ENCODE measurements around the gene AAR2.

AAR2 gene

GRCh38 chr20:36206068-36206467 is 30.2 kb upstream of the AAR2 start:
- H3K4me2 ChIP-seq (ENCODE audit: low read length), result no peak overlapping the region
- no peaks in the 10 kb centered on the region for H3K4me1 ChIP-seq (ENCODE audit: control insufficient read depth, insufficient read depth, low read length)
- H3K4me3 ChIP-seq (ENCODE audit: low read length), result no peak overlapping the region
- no peaks in the 10 kb centered on the region for H3K27me3 ChIP-seq (ENCODE audit: control insufficient read depth, insufficient read depth, low read length)
- peaks cover 7% of the 10 kb centered on the region for H3K36me3 ChIP-seq (ENCODE audit: insufficient read depth, low read length)
- H3K9ac ChIP-seq (ENCODE audit: low read depth, low read length), result no peak overlapping the region
- H3K9me3 ChIP-seq (replicated peaks; ENCODE audit: low read length), result no peaks in the 10 kb centered on the region

GRCh38 chr20:36206641-36207040 is 29.6 kb upstream of the AAR2 start:
- no peaks in the 10 kb centered on the region for H3K4me1 ChIP-seq (ENCODE audit: control insufficient read depth, insufficient read depth, low read length)
- H3K9ac ChIP-seq (ENCODE audit: low read depth, low read length), result no peak overlapping the region
- H3K9me3 ChIP-seq (replicated peaks; ENCODE audit: low read length), result no peaks in the 10 kb centered on the region
- H3K36me3 ChIP-seq (ENCODE audit: insufficient read depth, low read length), result peaks cover 7% of the 10 kb centered on the region
- H3K4me2 ChIP-seq (ENCODE audit: low read length), result no peak overlapping the region
- H3K27me3 ChIP-seq (ENCODE audit: control insufficient read depth, insufficient read depth, low read length), result no peaks in the 10 kb centered on the region
- no peak overlapping the region for H3K4me3 ChIP-seq (ENCODE audit: low read length)

GRCh38 chr20:36207602-36208001 is 28.7 kb upstream of the AAR2 start:
- H3K9me3 ChIP-seq (replicated peaks; ENCODE audit: low read length), result no peaks in the 10 kb centered on the region
- no peaks in the 10 kb centered on the region for H3K4me1 ChIP-seq (ENCODE audit: control insufficient read depth, insufficient read depth, low read length)
- H3K4me2 ChIP-seq (ENCODE audit: low read length), result no peak overlapping the region
- no peaks in the 10 kb centered on the region for H3K27me3 ChIP-seq (ENCODE audit: control insufficient read depth, insufficient read depth, low read length)
- no peak overlapping the region for H3K4me3 ChIP-seq (ENCODE audit: low read length)
- H3K36me3 ChIP-seq (ENCODE audit: insufficient read depth, low read length), result peaks cover 7% of the 10 kb centered on the region
- H3K9ac ChIP-seq (ENCODE audit: low read depth, low read length), result no peak overlapping the region

GRCh38 chr20:36208257-36208656 is 28.0 kb upstream of the AAR2 start:
- no peaks in the 10 kb centered on the region for H3K27me3 ChIP-seq (ENCODE audit: control insufficient read depth, insufficient read depth, low read length)
- H3K4me3 ChIP-seq (ENCODE audit: low read length), result no peak overlapping the region
- H3K9me3 ChIP-seq (replicated peaks; ENCODE audit: low read length), result no peaks in the 10 kb centered on the region
- H3K4me1 ChIP-seq (ENCODE audit: control insufficient read depth, insufficient read depth, low read length), result no peaks in the 10 kb centered on the region
- H3K36me3 ChIP-seq (ENCODE audit: insufficient read depth, low read length), result peaks cover 7% of the 10 kb centered on the region
- no peak overlapping the region for H3K9ac ChIP-seq (ENCODE audit: low read depth, low read length)
- H3K4me2 ChIP-seq (ENCODE audit: low read length), result no peak overlapping the region

- Histone ChIP-seq H3K9ac (ENCODE audit: low read depth, low read length) (no peak overlapping the region), H3K36me3 (ENCODE audit: insufficient read depth, low read length) (peaks cover 7% of the 10 kb centered on the region), H3K4me2 (ENCODE audit: low read length) (no peak overlapping the region), H3K27me3 (ENCODE audit: control insufficient read depth, insufficient read depth, low read length) (no peaks in the 10 kb centered on the region), H3K4me1 (ENCODE audit: control insufficient read depth, insufficient read depth, low read length) (no peaks in the 10 kb centered on the region), H3K9me3 (replicated peaks; ENCODE audit: low read length) (no peaks in the 10 kb centered on the region), H3K4me3 (ENCODE audit: low read length) (no peak overlapping the region)
Measured at GRCh38 chr20:36210436-36211021, 25.7 kb upstream of the AAR2 start.

- no peaks in the 10 kb centered on the region for H3K4me1 ChIP-seq (ENCODE audit: control insufficient read depth, insufficient read depth, low read length)
- no peak overlapping the region for H3K9ac ChIP-seq (ENCODE audit: low read depth, low read length)
- peaks cover 7% of the 10 kb centered on the region for H3K36me3 ChIP-seq (ENCODE audit: insufficient read depth, low read length)
- H3K27me3 ChIP-seq (ENCODE audit: control insufficient read depth, insufficient read depth, low read length), result no peaks in the 10 kb centered on the region
- no peaks in the 10 kb centered on the region for H3K9me3 ChIP-seq (replicated peaks; ENCODE audit: low read length)
- H3K4me3 ChIP-seq (ENCODE audit: low read length), result no peak overlapping the region
- H3K4me2 ChIP-seq (ENCODE audit: low read length), result no peak overlapping the region
Measured at GRCh38 chr20:36213362-36213761, 22.9 kb upstream of the AAR2 start.

- Histone ChIP-seq H3K9me3 (replicated peaks; ENCODE audit: low read length) (no peaks in the 10 kb centered on the region), H3K27me3 (ENCODE audit: control insufficient read depth, insufficient read depth, low read length) (no peaks in the 10 kb centered on the region), H3K36me3 (ENCODE audit: insufficient read depth, low read length) (peaks cover 6% of the 10 kb centered on the region), H3K4me3 (ENCODE audit: low read length) (no peak overlapping the region), H3K4me1 (ENCODE audit: control insufficient read depth, insufficient read depth, low read length) (no peaks in the 10 kb centered on the region), H3K4me2 (ENCODE audit: low read length) (no peak overlapping the region), H3K9ac (ENCODE audit: low read depth, low read length) (no peak overlapping the region)
Measured at GRCh38 chr20:36214684-36215256, 21.5 kb upstream of the AAR2 start.

- Histone ChIP-seq H3K9ac (ENCODE audit: low read depth, low read length) (no peak overlapping the region), H3K4me2 (ENCODE audit: low read length) (no peak overlapping the region), H3K4me1 (ENCODE audit: control insufficient read depth, insufficient read depth, low read length) (no peaks in the 10 kb centered on the region), H3K27me3 (ENCODE audit: control insufficient read depth, insufficient read depth, low read length) (no peaks in the 10 kb centered on the region), H3K9me3 (replicated peaks; ENCODE audit: low read length) (no peaks in the 10 kb centered on the region), H3K36me3 (ENCODE audit: insufficient read depth, low read length) (peaks cover 11% of the 10 kb centered on the region), H3K4me3 (ENCODE audit: low read length) (no peak overlapping the region)
Measured at GRCh38 chr20:36215778-36216177, 20.5 kb upstream of the AAR2 start.

GRCh38 chr20:36216314-36217025 is 19.8 kb upstream of the AAR2 start:
- H3K9me3 ChIP-seq (replicated peaks; ENCODE audit: low read length), result no peaks in the 10 kb centered on the region
- no peaks in the 10 kb centered on the region for H3K4me1 ChIP-seq (ENCODE audit: control insufficient read depth, insufficient read depth, low read length)
- H3K4me3 ChIP-seq (ENCODE audit: low read length), result no peak overlapping the region
- H3K9ac ChIP-seq (ENCODE audit: low read depth, low read length), result no peak overlapping the region
- H3K36me3 ChIP-seq (ENCODE audit: insufficient read depth, low read length), result peaks cover 11% of the 10 kb centered on the region
- H3K4me2 ChIP-seq (ENCODE audit: low read length), result no peak overlapping the region
- H3K27me3 ChIP-seq (ENCODE audit: control insufficient read depth, insufficient read depth, low read length), result no peaks in the 10 kb centered on the region

GRCh38 chr20:36217226-36217625 is 19.1 kb upstream of the AAR2 start:
- no peaks in the 10 kb centered on the region for H3K9me3 ChIP-seq (replicated peaks; ENCODE audit: low read length)
- H3K36me3 ChIP-seq (ENCODE audit: insufficient read depth, low read length), result peaks cover 11% of the 10 kb centered on the region
- no peaks in the 10 kb centered on the region for H3K4me1 ChIP-seq (ENCODE audit: control insufficient read depth, insufficient read depth, low read length)
- no peaks in the 10 kb centered on the region for H3K27me3 ChIP-seq (ENCODE audit: control insufficient read depth, insufficient read depth, low read length)
- no peak overlapping the region for H3K9ac ChIP-seq (ENCODE audit: low read depth, low read length)
- no peak overlapping the region for H3K4me2 ChIP-seq (ENCODE audit: low read length)
- no peak overlapping the region for H3K4me3 ChIP-seq (ENCODE audit: low read length)

- no peaks in the 10 kb centered on the region for H3K9me3 ChIP-seq (replicated peaks; ENCODE audit: low read length)
- no peak overlapping the region for H3K4me3 ChIP-seq (ENCODE audit: low read length)
- peaks cover 11% of the 10 kb centered on the region for H3K36me3 ChIP-seq (ENCODE audit: insufficient read depth, low read length)
- H3K4me2 ChIP-seq (ENCODE audit: low read length), result no peak overlapping the region
- no peaks in the 10 kb centered on the region for H3K27me3 ChIP-seq (ENCODE audit: control insufficient read depth, insufficient read depth, low read length)
- no peaks in the 10 kb centered on the region for H3K4me1 ChIP-seq (ENCODE audit: control insufficient read depth, insufficient read depth, low read length)
- H3K9ac ChIP-seq (ENCODE audit: low read depth, low read length), result no peak overlapping the region
Measured at GRCh38 chr20:36218380-36219064, 17.8 kb upstream of the AAR2 start.

All from skeletal muscle satellite cell (primary cell).